HG02884 (cell line): ENCODE results near the gene IRF9.
A peak's percentile ranks its signal among the peaks of the same experiment; 100 is the strongest.
"Not testable (repeated sequence)": the region's sequence is repeated elsewhere in the genome, so short reads cannot be mapped to it uniquely, and the experiment has no call there.

Source experiments
- ATAC-seq: cut with Tn5 transposase; IDR thresholded peaks from one replicate; pipeline ENCODE4 v1.9.1; 2021; ENCODE audit warnings: mild to moderate bottlenecking, moderate library complexity; ENCODE audit not compliant: unreplicated experiment

Gene IRF9

GRCh38 chr14:24189059-24189375 is 28.0 kb downstream of the IRF9 start:
- ATAC-seq, result no peak

GRCh38 chr14:24189460-24189859 is 28.4 kb downstream of the IRF9 start:
- ATAC-seq, result no peak

GRCh38 chr14:24190416-24190815 is 29.4 kb downstream of the IRF9 start:
- ATAC-seq, result no peak

GRCh38 chr14:24192933-24193332 is 31.9 kb downstream of the IRF9 start:
- ATAC-seq, result no peak

GRCh38 chr14:24194186-24194872 is 33.3 kb downstream of the IRF9 start:
- ATAC-seq, result no peak

- ATAC-seq, result no peak
Measured at GRCh38 chr14:24194873-24195185, 33.8 kb downstream of the IRF9 start.

GRCh38 chr14:24195186-24196070 is 34.4 kb downstream of the IRF9 start, which contains the start of gene TM9SF1:
Gene TM9SF1, minus strand, starts transcription at chr14:24195441. Its CDS starts 422 bp downstream, at chr14:24195019.
- peak; percentile 69 for ATAC-seq

- peak; percentile 21 for ATAC-seq
Measured at GRCh38 chr14:24196071-24197055, 35.3 kb downstream of the IRF9 start.

- no peak for ATAC-seq
Measured at GRCh38 chr14:24197056-24197450, 36.0 kb downstream of the IRF9 start.

GRCh38 chr14:24198814-24199524 is 37.9 kb downstream of the IRF9 start:
- no peak for ATAC-seq

GRCh38 chr14:24202538-24202937 is 41.5 kb downstream of the IRF9 start:
- not testable (repeated sequence) for ATAC-seq

- ATAC-seq, result not testable (repeated sequence)
Measured at GRCh38 chr14:24203249-24203886, 42.3 kb downstream of the IRF9 start.

- ATAC-seq, result no peak
Measured at GRCh38 chr14:24204163-24205146, 43.4 kb downstream of the IRF9 start.

- ATAC-seq, result no peak
Measured at GRCh38 chr14:24206260-24207103, 45.4 kb downstream of the IRF9 start.

GRCh38 chr14:24207104-24207551 is 46.1 kb downstream of the IRF9 start:
- no peak for ATAC-seq

GRCh38 chr14:24207625-24208024 is 46.6 kb downstream of the IRF9 start:
- ATAC-seq, result no peak

GRCh38 chr14:24211311-24211710 is 50.2 kb downstream of the IRF9 start:
- ATAC-seq, result no peak
